HG03060 (cell line): Measurements from ENCODE around the gene DBNDD2.

ENCODE experiments used
- ATAC-seq: cut with Tn5 transposase; IDR thresholded peaks from one replicate; pipeline ENCODE4 v1.9.1; 2021; ENCODE audit warnings: low read depth, moderate number of reproducible peaks; ENCODE audit not compliant: unreplicated experiment

DBNDD2 gene, protein sequence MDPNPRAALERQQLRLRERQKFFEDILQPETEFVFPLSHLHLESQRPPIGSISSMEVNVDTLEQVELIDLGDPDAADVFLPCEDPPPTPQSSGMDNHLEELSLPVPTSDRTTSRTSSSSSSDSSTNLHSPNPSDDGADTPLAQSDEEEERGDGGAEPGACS

DNA sequence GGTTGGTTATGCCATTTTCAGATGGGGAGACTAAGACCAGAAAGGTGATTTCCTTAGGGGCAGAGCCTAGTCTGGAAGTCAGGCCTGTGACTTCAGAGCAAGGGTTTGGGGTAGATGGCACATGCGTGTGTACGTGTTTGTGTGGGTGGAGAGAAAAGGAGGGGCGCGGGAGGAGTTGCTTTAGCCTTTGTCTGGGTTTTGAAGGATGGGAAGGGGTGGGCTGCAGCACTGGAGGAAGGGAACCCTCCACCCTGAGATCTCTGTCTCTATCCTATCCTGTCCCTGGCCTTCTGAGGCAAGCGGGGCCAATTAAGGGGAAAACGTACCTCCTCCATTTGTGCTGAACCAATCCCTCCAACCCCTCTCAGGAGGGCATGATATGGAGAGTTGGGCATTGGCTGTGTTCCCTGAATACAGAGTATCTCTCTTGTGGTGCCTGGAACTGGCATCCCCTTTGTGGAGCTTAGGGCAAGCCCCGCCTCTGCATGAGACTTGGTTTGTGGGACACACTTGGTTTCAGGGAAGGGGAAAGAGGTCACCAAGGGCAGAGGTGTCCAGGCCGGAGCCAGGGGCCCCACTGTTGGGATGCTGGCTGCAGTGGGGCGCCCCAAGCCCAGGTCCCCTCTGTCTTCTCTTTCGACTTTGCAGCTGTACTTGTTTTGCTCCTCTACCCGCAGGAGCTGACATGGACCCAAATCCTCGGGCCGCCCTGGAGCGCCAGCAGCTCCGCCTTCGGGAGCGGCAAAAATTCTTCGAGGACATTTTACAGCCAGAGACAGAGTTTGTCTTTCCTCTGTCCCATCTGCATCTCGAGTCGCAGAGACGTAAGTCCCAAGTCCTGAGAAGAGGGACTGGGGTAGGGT lies at the start of gene DBNDD2:
DBNDD2 (plus strand) TSS at position 507 of the 863 bp plus-strand sequence; CDS start at position 686, 179 bp downstream.
- no peak for ATAC-seq

DNA sequence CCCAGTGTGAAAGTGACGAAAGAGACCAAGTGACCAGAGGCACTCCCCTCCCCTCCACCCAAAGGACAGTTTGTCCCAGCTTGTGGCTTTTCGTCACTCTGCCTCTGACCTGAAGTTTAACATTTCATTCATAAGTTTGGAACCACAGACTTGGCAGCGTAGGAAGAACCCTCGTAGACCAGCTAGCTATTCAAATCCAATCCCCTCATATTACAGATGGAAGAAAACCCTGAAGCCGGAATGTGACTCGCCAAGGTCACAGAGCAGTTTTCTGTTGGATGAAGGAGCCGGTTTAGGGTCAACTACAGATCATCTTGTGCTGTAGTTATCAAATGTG lies 49.1 kb upstream of the DBNDD2 start:
- no peak for ATAC-seq

- ATAC-seq, result no peak
Observed at GRCh38 chr20:45359406-45360148, 48.5 kb upstream of the DBNDD2 start.

DNA sequence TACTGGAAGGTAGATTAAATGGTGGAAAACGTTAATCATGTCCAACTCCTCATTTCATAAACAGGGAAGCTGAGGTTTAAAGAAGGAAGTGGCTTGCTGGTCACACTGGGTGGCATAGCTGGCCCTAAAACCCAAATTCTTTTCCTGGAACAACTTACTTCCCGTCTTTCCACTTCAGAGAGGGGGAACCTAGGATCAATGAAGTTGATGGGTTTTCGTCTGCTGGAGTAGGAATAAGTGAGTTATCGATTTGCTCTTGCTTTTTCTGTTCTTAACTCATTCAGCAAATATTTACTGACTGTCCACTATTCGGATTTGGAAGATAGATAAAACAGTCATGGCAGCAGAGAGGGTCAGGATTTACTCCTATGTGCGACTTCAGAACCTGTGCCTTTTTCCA lies 46.3 kb upstream of the DBNDD2 start:
- ATAC-seq, result no peak

- peak; percentile 80 for ATAC-seq
Observed at GRCh38 chr20:45362804-45363610, 45.1 kb upstream of the DBNDD2 start, which contains the start of gene SYS1. TSS of gene SYS1 (plus strand) at chr20:45363156. CDS start at chr20:45363532, 376 bp downstream.

DNA sequence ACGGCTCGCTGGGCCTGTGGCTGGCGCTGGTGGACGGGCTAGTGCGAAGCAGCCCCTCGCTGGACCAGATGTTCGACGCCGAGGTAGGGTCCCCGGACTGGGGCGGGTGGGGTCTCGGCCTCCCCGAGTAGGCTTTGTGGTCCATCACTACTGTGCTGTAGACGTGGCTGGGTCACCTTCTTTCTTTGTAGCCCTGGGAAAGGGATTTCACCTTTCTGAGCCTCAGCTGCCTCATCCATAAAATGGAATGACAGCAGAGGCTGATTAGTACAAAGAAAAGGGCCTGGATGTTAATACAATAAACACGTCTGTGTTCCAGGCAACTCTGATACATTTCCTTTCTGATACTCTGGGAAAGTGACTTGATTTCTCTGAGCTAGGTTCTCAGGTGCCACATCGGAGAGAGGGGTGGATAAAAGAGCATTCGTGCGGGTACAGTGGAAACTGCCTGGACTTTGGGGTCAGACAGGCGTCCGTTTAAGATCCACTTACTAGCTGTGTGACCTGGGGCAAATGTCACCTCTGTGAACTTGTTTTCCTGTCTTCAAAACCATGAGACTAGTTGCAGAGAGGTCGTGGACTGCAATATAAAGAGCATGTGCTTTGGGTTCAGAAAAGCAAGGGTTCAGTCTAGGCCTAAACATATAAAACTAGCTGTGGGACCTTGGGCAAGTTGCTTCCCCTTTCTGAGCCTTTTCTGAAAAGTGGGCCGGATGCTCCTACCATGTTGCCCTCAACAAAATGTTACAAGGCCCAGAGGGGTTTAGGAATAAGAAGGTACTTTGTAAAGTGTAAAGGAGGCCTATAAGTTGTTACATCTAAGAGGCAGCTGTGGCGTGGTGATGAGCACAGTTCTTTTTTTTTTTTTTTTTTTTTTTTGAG lies 44.2 kb upstream of the DBNDD2 start:
- ATAC-seq, result no peak

GRCh38 chr20:45365444-45365970 lies 42.6 kb upstream of the DBNDD2 start:
- ATAC-seq, result no peak

GRCh38 chr20:45366192-45366591 lies 41.9 kb upstream of the DBNDD2 start:
- no peak for ATAC-seq

DNA sequence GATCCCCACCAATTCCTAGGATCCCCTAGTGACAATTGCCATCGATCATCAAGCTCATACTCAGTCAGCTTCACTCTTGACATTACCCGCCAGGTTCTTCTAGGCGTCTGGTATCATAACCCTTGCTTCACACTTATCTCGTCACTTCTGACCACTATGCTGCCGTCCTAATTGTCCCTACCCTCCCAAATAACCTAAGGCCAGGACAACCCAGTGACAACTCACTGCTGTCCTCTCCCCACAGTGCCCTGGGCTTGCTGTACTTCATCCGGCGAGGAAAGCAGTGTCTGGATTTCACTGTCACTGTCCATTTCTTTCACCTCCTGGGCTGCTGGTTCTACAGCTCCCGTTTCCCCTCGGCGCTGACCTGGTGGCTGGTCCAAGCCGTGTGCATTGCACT lies 41.5 kb upstream of the DBNDD2 start:
- ATAC-seq, result no peak

- ATAC-seq, result no peak
Observed at GRCh38 chr20:45367126-45367525, 41.0 kb upstream of the DBNDD2 start.

- peak; percentile 76 for ATAC-seq
Observed at GRCh38 chr20:45368221-45368980, 39.7 kb upstream of the DBNDD2 start.

- ATAC-seq, result no peak
Observed at GRCh38 chr20:45370571-45371160, 37.4 kb upstream of the DBNDD2 start.

DNA sequence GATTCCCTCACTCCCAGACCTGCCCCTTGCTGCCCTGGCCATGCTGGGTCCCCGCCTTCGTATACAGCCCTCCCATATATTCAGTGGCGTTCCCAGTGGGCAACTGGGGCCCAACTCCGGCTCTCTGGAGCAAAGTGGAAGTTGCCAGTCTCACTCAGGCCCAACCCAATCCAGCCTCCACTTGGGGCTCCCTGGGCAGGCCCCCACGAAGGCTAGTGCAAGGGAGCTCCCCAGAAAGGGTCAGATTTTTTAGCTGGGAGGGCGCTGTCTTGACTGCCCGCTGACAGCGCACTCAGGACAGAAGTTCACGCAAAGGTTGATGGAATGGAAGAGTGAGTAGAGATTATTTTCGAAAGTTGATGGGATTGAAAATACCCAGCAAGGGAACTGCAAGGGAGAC lies 35.8 kb upstream of the DBNDD2 start:
- no peak for ATAC-seq

GRCh38 chr20:45372646-45373352 lies 35.3 kb upstream of the DBNDD2 start:
- ATAC-seq, result no peak

DNA sequence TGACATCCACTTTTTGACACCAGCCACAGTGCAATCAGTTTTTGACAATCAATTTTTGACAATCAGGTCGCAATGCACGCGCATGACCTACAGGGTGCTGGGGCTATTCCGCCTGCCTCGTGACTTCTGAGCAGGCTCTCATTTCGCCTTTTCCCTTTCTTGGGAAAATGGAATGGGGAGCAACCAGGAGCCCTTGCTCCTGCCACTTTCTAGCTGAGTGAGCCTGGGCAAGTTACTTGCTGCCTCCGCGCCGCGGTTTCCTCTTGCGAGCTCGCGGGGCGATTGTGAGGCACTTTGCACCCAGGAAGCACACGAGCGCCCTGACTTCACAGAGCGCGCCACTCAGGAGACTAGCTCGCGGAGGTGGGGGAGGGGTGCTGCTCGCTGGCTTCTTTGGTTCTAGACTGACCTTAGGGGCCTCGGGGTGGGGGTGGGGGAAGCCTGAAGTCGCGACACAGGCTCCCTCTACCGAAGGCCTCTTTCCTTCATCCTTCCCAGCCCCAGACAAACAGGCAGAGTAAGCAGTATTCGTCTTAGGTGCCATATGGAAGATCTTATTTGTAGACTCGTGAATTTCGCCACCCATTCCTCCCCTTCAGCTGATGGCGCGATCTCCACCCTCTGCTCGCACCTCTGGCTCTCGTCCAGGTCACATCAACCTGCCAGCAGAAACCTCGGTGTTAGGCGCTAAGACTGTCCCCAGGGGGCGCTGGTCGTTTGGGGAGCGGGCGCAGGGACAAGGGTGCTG lies 34.6 kb upstream of the DBNDD2 start:
- ATAC-seq, result peak; percentile 67

- ATAC-seq, result no peak
Observed at GRCh38 chr20:45374101-45374467, 34.0 kb upstream of the DBNDD2 start.

GRCh38 chr20:45374966-45375365 lies 33.1 kb upstream of the DBNDD2 start:
- ATAC-seq, result no peak
